HG03095 (cell line): ENCODE results near the gene ZNF576.
"Not testable (repeated sequence)": the region's sequence is repeated elsewhere in the genome, so short reads cannot be mapped to it uniquely, and the experiment has no call there.

Experiments used
- ATAC-seq: cut with Tn5 transposase; IDR thresholded peaks from one replicate; pipeline ENCODE4 v1.9.1; 2021; ENCODE audit warnings: moderate library complexity; ENCODE audit not compliant: unreplicated experiment

The ZNF576 gene

DNA sequence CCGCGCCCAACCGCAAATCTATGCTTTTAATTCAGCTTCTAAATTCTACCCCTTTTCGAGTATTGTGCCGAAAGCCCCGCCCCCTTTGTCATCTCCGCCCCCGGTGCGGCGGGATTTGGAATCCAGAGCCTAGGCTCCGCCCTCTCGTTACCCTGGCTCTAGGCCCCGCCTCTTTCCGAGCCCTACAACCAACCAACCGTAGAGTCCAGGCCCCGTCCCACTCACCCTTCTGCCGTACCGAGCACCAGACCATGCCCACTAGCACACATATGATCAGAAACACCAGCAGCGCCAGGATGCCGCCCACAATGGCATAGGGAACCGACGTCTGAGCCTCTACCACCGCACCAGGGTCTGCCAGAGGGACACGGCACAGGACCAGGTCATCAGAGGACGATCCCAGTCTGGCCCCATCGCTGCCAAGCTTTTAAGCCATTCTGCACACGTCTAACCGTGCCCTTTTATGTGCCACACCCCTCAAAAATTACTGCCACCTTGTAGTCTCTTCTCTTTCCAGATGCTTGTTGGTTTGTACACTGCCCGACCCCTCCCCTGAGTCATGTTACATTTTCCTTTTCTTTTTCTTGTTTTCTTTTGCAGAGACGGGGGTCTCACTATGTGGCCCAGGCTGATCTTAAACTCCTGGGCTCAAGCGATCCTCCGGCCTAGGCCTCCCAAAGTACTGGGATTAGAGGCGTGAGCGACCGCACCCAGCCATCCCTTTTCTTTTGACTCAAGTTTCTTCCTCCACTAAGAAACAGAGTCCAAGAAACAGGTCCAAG lies 27.7 kb downstream of the ZNF576 start:
- no peak for ATAC-seq

DNA sequence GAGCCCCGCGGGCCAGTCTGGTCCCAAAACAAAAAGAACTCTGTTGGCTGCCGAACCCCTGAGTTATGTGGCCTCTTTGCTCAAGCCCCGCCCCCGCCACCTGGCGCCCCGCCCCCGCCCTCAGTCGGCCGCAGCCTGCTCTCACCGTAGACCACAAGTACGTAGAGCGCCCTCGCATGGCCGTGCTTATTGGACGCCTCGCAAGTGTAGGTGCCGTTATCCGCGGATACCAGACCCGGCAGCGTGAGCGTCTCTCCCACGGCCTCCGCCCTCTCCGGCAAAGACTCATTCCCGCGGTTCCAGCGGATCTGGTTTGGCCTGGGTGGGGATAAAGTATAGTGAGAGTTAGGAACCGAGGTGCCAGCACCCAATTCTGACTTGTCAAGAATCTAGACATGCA lies 28.5 kb downstream of the ZNF576 start:
- no peak for ATAC-seq

DNA sequence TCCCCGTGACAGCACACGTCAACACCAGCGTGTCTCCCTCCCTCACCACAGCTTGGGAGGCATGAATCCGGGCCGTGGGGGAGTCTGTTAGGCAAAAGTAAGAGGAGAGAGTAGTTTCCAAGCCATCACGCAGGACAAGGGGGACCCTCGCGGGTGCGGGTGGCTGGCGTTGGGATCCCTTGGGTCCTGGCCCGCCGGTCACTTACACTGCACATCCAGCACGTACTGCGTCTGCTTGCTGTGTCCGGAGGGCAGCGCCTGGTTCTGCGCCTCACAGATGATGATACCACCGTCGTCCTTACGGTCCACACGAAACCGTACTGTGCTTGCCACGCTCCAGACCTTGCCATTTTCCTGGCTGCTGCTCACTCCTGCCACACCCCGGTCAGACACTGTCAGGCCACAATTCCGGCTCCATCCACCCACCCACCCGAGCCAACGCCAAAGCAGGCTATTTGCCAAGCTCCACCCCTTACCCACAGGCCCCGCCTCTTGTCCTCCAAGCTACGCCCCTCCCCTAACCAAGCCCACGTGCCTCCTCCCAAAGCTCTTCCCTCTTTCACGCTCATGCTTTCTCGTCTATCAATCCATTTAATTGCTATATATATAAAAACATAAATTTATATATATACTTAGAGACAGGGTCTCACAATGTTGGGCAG lies 29.7 kb downstream of the ZNF576 start:
- no peak for ATAC-seq

DNA sequence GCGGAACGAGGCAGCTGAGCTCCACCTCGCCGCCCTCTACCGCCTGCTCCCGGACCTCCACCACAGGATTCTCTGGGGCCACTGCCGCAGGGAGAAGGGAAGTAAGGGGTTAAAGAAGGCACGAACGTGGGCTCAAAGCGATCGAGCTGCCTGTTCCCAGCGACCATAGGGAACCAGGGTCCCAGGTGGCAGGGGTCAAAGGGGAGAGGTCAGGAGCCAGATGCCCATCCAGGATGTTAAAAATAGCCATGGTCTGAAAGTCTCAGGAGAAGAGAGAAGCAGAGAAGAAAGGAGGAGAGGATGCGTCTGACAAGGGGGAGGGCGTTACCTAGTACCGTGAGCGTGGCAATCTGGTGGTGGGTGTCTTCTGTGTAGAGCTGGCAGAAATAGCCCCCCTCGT lies 30.4 kb downstream of the ZNF576 start:
- ATAC-seq: no peak

DNA sequence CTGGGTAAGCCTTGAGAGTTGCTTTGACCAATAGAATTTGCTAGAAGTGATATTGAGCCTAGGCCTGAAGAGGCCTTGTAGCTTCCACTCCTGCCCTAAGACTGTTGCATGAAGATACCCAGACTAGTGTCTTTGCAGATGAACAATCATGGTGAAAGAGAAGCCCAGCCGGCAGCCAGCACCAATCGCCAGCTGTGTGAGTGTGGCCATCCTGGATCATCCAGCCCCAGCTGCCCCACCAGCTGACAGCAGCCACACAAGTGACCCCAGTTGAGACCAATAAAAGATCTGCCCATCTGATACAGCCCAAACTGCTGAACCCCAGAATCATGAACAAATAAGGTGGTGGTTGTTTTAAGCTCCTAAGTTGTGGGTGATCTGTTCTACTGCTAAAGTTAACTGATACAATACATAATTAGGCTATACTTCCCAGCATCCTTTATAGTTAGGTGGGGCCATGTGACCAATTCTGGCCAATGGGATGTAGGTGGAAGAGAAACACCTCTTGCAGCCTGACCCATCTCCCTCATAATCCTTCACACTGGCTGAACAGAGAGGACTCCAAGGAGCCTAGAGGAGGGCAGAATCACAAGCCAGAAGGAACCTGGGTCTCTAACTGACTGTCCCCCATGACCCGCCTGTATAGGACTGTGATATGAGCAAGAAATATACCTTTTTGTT lies 32.4 kb downstream of the ZNF576 start:
- no peak for ATAC-seq

DNA sequence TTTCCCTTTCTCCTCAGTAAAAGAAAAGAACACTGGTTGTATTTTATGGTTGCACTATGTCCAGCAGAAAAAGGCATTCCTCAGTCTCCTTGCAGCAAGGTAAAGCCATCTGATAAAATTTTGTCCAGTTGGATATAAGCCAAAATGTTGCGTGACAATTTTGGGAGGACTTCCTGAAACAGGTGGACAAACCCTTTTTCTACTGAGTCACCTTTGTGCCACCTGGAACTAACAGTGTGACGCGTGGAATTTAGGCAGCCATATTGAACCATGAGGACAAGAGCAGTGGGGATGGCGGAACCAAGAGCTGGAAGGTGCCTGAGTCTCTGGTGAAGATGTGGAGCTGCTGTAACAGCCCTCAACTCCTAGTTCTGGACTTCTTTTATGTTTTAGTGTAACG lies 35.1 kb downstream of the ZNF576 start:
- no peak for ATAC-seq

DNA sequence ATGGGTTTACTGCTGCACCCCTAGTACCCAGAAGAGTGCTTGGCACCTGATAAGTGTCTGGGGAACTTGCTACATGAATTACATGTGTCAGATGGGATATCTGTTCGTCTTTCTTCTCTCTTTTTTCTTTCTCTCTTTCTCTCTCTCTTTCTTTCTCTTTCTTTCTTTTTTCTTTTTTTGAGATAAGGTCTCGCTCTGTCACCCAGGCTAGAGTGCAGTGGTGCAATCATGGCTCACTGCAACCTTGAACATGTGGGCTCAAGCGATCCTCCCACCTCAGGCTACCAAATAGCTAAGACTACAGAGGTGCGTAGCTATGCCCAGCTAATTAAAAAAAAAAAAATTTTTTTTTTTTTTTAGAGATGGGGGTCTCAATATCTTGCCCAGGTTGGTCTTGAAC lies 37.1 kb downstream of the ZNF576 start:
- ATAC-seq: no peak

DNA sequence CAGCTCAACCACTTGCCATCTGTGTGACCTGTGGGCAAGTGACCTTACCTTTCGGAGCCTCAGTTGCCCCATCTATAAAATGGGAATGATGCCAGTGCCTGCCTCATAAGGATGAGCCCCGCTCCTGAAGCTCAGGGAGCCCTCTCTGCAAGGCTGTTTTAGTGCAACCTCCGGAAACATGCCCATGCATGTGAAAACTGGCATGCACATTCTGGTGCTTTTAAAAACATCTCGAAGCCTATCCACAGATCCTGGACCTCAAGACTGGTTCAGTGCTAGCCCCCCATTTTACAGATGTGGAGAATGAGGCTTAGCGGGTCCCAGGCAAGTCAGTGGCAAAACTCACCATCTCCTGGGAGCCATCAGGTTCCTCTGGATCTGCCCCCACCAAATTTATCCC lies 37.7 kb downstream of the ZNF576 start:
- no peak for ATAC-seq

DNA sequence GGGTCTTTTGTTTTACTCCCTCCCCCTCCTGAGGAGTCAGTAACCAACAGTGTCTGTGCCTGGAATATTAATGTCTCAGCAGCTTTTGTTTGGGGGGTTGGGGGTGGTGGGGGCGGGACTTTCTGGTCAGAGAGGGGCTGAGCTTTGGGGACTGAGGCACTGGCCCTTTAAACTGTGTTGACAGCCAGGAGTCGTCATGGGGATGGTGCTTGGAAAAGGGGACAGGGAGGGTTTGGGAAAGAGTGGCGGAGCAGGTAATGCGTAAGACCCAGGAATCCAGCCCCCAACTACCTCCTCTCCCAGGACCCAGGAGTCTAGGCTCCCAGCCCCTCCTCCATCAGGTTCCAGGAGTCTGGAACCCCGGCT lies 38.1 kb downstream of the ZNF576 start:
- ATAC-seq: no peak

DNA sequence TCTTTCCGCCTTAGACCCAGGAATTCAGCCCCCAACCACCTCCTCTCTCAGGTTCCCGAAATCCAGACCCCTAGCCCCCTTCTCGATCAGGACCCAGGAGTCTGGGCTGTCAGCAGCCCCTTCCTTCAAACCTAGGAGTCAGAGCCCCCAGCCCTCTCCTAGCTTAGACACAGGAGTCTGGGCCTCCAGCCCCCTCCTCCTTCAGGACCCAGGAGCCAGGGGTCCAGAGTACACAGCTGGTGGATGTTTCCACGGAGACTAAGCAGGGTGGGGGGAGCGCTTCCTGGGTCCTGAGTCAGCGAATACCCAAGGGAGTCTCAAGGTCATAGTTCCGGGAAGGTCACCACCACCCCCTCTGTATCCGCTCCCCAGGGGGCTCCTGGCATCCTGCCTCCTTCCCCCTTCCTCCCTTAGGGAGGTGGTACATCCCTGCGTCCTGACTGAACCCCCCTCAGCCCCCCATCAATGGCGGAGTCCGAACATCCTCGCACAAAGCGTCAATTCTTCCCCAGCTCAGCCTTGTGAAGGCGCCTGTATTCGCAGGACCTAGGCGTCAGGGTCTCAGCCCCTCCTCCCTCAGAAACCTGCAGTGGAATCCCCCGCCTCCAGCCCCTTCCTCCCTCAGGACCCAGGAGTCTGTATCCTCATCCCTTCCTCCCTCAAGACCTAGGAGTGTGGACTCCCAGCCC lies 38.6 kb downstream of the ZNF576 start:
- ATAC-seq: no peak

DNA sequence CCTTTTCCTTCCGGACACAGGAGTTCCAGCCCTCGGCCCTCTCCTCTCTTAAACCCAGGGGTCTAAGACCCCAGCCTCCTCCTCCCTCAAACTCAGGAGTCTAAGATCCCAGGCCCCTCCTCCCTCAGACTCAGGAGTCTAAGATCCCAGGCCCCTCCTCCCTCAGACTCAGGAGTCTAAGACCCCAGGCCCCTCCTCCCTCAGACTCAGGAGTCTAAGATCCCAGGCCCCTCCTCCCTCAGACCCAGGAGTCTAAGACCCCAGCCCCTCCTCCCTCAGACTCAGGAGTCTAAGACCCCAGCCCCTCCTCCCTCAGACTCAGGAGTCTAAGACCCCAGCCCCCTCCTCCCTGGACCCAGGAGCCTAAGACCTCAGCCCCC lies 39.2 kb downstream of the ZNF576 start:
- not testable (repeated sequence) for ATAC-seq

DNA sequence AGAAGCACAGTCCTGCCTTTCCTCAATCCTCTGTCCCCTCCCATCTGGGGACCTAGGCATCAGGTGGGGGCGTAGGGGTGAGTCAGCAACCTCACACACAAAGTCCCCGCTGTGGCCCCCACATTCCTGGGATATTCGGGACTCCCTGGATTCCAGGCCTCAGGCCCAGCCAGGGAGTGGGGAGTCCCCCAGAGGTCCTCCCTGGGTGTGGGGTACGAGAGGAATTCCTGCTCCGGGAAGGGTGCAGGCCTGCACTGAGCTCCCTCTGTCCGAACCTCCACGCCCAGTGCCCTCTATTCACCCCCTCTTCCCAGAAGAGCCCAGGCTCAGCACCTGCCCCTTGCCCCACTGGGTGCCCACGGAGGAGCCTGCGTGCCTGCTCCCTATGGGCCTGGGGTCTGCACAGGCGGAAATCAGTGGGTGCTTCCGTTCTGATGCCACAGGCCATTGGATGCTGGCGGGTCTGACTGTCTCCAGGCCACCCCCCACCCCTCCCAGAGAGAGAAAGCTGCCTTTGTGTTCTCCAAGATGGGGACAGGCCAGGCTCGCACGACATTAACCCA lies 39.8 kb downstream of the ZNF576 start:
- ATAC-seq: no peak

DNA sequence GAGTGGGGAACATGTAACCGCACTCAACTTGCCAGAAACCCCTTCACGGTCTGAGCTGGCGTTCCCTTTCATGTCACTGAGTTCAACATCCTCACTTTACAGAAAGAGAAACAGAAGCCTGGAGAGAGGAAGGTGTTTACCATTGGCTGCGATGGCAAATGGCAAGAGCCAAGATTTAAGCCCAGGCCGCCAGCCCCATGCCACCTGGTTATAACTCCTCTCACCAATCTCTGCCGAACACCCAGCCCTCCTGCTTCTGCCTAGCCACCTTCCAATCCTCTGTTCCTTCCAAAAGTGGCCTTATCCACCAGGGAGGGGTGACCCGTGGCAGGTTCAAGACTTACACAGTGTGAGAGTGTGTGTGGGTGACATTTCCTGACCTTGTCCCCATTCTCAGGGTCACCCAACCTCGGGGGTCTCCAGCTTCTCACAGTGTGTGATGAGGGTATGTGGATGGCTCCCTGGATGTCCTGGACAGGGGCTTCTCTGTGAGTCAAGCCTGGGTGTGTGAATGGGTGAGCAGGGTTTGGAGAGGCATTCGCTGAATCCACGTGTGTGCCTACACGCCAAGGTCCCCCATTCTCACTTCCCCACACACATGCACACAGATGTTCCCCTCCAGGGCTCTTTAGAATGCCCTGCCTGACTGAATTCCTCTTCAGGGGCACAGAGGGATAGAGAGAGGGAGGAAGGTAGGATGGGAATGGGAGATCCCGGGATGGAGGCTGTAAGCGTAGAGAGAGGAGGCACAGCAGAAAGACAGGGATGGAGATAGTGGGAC lies 42.0 kb downstream of the ZNF576 start:
- ATAC-seq: no peak

DNA sequence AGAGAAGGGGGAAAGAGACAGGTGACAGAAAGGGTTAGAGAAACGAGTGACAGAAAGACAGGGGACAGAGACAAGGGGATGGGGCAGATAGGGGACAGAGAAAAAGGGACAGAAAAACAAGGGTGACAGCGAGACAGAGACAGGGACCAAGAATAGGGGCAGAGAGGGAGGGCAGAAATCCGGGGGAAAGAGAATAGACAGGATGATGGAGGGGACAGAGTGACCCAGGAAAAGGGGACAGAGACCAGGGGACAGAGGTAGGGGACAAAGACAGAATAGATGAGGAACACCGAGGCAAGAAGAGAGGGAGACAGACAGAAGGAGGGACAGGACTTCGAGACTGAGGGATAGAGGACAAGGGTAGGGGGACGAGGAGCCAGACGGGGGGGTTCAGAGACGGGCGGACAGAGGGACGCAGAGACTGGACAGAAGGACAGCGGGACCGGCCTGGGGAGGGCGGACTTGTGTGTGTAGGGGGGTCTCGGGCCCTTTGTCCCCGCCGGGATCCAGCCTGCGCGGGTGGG lies 42.7 kb downstream of the ZNF576 start:
- no peak for ATAC-seq

DNA sequence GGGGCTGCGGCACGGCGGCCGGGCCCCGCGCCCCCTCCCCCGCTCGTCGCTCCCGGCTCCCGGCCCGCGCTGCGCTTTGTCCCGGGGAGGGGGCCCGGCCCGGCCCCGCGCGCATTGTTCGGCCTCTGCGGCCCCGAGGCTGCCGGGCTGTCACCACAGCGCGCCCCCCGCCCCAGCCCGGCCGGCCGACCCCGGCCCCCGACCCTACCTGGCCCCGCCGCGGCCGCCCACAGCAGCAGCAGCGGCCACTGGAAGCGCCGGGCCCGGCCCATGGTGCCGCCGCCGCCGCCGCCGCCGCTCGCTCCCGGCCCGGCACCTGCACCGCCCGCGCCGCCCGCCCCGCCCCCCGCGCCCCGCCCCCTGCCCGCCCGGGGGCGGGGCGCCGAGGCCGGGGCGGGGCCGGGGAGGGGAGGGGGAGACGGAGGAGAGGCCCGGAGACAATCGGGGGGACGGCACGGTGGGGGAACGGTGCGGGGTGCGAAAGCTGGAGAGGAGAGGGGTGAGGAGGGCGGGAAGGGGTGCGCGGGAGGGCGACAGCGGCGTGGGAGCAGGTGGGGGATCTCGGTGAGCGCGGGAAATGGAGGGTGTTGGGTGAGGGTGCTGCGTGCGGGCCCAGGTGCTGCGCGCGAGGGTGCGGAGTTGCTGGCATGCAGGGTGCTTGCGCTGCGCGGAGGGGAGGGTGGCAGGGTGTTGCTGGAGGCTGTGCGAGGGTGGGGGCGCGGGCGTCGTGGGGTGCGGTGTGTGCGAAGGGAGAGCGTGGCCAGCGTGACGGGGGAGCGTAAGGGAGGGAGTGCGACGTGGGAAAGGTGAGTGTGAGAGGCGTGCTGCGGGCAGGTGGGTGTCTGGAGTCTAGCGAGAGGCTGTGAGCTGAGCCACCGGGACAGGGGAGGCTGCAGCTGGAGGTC lies 43.4 kb downstream of the ZNF576 start, which contains the start of gene CADM4:
Gene CADM4, minus strand, starts transcription at position 332 of the 905 bp plus-strand sequence. Its CDS starts 60 bp downstream, at position 272.
- ATAC-seq: no peak

DNA sequence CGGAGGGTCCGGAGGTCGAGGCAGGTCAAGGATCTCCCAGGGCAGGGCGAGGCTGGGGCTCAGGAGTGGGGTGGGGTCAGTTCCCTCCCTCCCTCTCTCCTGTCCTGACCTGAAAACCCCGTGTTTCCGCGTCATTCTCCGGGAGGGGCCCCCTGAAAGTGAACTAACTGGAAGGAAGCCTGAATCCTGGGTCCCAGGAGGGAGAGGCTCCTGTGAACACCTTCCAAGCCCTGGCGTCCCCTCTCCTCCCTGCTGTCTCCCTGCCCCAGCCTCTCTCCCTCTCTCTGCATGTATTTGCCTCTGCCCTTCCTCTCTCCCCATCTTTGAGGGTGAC lies 44.0 kb downstream of the ZNF576 start:
- no peak for ATAC-seq

DNA sequence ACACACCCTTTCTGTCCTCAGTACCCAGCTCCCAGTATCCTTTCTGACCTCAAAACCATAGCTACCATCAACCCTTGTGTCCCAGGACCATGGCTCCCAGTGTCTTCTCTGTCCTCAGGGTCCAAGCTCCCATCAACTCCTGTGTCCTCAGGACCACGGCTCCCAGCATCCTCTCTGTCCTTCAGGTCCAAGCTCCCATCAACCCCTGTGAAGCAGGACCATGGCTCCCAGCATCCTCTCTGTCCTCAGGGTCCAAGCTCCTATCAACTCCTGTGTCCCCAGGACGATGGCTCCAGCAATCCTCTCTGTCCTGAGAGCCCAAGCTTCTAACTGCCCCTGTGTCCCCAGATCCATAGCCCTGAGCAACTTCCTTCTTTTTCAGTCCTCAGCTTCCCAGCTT lies 44.9 kb downstream of the ZNF576 start:
- ATAC-seq: no peak

DNA sequence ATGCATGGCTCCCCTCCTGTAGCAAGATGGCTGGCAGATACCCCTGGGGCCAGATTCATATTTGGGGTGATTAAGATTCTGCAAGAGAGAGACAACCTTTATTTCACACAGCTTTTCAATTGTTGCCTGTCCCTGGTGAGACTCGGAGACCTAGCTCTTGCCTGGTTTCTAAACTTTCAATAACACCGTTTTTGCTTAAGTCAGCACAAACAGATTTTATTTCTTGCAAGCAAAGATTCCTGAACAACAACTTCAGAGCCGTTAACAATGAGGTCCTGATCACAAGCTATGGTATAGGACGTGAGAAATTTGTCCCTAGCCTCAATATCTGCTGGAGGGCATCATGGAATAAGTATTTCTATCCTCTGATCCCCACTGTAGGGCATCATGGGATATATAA lies 46.1 kb downstream of the ZNF576 start:
- no peak for ATAC-seq

DNA sequence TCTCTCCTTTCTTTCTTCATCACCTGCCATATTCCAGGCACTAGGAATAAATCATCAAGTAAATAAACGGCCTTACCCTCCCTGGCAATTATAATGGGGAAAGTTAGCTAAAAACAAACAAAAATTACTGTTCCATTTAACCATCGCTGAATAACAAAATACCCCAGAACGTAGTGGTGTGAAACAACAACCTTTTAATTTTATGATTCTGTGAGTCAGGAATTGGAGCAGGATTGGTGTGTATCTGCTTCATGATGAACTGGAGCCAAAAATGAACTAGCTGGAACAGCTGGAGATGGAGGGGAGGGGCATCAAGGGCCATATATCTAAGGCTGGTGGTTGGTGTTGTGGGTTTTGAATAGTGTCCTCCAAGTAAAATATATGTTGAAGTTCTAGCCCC lies 46.9 kb downstream of the ZNF576 start:
- no peak for ATAC-seq
